Effector memory CD4-positive, alpha-beta T cell (primary cell): ENCODE measurements around the gene TEX22.
A peak's percentile ranks its signal among the peaks of the same experiment; 100 is the strongest.

Experiments used
- DNase-seq, 3 donors: peaks; one replicate each; pipeline ENCODE4 v3.0.0-alpha.2; 2020
- H3K27ac ChIP-seq: 2 replicates; pipeline ENCODE4 v1.7.0; 2013; ENCODE audit warnings: mild to moderate bottlenecking, low read length, moderate library complexity; ENCODE audit not compliant: insufficient read depth, poor library complexity, severe bottlenecking
- H3K27me3 ChIP-seq: replicated peaks from 2 replicates; pipeline ENCODE4 v1.7.0; 2013; ENCODE audit warnings: mild to moderate bottlenecking, low read length; ENCODE audit not compliant: insufficient read depth, control insufficient read depth, poor library complexity, severe bottlenecking
- H3K36me3 ChIP-seq: 2 replicates; pipeline ENCODE4 v1.7.0; 2013; ENCODE audit warnings: mild to moderate bottlenecking, low read length, moderate library complexity; ENCODE audit not compliant: control insufficient read depth, insufficient read depth
- H3K4me1 ChIP-seq: 2 replicates; pipeline ENCODE4 v1.7.0; 2013; ENCODE audit warnings: low read length, mild to moderate bottlenecking; ENCODE audit not compliant: control insufficient read depth, insufficient read depth, poor library complexity, severe bottlenecking
- H3K4me3 ChIP-seq: 2 replicates; pipeline ENCODE4 v1.7.0; 2013; ENCODE audit warnings: low read length, low read depth, mild to moderate bottlenecking; ENCODE audit not compliant: insufficient read depth, poor library complexity, severe bottlenecking
- H3K9me3 ChIP-seq: 2 replicates; pipeline ENCODE4 v1.7.0; 2013; ENCODE audit warnings: mild to moderate bottlenecking, low read length, moderate library complexity; ENCODE audit not compliant: control insufficient read depth

Gene TEX22

DNA sequence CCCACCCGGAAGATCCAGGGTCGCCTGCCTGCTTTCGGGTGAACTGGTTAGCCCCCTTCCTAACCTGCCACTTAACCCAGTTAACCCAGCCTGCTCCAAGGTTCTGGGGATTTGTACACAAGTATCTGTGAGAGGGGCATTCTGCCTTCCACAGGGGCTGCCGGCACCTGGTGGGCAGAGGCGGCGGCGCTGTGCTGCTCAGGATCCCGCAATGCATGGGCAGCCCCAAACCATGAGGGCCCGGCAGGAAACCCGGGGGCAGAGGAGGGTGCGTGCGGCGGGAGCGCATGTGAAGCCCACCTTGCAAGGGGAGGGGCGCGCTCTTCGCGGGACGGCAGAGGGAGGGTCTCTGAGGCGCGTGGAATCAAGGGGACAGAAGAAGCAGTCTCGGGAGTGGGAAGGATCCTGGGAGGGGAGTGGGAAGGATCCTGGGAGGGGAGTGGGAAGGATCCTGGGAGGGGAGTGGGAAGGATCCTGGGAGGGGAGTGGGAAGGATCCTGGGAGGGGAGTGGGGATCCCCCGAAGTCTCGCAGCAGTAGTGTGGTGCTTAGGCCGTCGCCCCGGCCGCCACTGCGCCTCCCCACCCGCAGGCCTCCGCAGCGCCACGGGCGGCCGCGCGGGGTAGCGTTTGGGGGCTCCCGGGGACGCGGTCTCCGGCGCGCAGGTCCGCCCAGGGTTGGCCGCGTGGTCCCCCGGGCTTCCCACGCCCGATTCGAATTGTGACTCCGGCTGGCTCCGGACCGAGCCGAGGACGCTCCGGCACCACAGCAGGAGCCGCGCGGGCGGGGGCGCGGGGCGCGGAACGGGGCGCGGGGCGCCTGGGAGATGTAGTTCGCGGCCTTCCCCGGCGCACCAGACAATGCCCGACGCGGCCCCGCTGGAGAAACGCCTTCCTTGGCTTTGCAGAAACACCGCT, 16.4 kb downstream of the TEX22 start:
- H3K27ac ChIP-seq = no peak overlapping the region

DNA sequence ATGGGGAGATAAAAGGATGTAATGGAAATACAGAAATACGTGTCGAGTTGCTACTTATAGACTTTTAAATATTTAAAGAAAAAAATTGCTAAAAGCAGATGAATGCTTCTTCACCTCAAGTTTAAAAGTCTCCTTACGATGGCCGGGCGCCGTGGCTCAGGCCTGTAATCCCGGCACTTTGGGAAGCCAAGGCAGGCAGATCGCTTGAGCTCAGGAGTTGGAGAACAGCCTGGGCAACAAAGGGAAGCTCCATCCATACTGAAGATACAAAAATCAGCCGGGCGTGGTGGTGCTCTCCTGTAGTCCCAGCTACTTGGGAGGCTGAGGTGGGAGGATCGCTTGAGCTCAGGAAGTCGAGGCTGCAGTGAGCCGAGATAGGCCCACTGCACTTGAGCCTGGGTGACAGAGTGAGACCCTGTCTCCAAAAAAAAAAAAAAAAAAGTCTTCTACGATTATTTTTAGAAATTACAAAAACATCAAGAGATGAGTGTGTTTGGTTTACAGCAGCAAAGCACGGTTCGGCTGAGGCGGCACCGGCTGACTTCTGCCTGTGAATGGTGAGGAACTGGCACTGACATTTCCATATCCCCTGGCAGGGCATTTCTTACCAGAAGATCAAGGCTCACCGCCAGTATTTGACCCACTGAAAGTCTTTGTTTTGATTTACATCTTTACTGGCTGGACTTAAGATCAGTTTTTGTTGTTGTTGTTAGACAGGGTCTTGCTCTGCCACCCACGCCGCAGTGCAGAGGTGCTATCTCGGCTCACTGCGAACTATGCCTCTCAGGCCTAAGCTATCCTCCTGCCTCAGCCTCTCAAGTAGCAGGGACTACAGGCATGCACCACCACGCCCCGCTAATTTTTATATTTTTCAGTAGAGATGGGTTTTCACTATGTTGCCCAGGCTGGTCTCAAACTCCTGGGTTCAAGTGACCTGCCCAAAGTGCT, 17.4 kb downstream of the TEX22 start:
- peaks cover 14% of the 10 kb centered on the region for H3K27me3 ChIP-seq
- H3K4me1 ChIP-seq = peaks cover 19% of the 10 kb centered on the region
- H3K9me3 ChIP-seq = no peaks in the 10 kb centered on the region
- no peak overlapping the region for H3K27ac ChIP-seq
- no peak for DNase-seq
- H3K4me3 ChIP-seq = no peak overlapping the region
- H3K36me3 ChIP-seq = no peaks in the 10 kb centered on the region

More for the DNA sequence above, 16.4 kb downstream of the TEX22 start:
- H3K4me3 ChIP-seq = peak overlapping the region; percentile 62
- H3K4me1 ChIP-seq = peaks cover 14% of the 10 kb centered on the region
- H3K36me3 ChIP-seq = no peaks in the 10 kb centered on the region
- H3K9me3 ChIP-seq = no peaks in the 10 kb centered on the region
- DNase-seq = peak; percentile 27 to 42 (median 36)
- peaks cover 17% of the 10 kb centered on the region for H3K27me3 ChIP-seq

DNA sequence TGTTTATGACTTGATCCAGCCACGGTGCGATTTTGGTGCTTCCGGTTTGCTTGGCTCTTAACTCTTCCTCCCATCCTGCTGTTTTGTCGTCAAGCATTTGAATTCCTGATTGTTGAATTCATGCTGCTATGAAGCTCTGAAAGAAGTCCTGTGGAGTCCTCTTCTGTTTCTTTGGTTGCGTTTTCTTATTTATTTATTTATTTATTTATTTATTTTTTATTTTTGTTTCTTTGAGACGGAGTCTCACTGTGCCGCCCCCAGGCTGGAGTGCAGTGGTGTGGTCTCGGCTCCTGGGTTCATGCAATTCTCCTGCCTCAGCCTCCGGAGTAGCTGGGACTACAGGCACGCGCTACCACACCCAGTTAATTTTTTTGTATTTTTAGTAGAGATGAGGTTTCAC, 18.3 kb downstream of the TEX22 start:
- Histone ChIP-seq H3K27me3 (peaks cover 8% of the 10 kb centered on the region), H3K4me3 (no peak overlapping the region), H3K27ac (no peak overlapping the region), H3K4me1 (peaks cover 24% of the 10 kb centered on the region), H3K36me3 (no peaks in the 10 kb centered on the region), H3K9me3 (no peaks in the 10 kb centered on the region)
- DNase-seq = no peak

DNA sequence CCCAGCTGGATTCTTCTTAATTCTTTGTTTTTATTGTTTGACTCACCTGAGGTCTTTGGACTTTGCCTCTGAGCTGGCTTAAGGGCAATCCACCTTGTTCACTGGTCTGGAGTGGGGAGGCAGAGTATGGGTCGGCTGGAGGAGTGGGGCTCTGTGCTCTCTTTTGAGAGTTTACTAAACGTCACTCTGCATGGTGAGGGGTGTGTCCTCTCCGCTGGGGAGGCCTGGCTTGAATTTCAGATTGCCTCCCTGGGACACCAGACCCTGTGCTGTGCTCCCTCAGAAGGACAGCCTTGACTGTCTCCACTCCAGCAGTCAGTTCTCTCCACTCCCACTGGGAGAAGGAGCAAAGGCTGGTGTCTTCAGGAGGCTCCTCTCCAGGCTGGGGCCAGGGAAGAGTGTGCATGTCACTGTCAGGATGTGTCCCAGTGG, 19.4 kb downstream of the TEX22 start:
- DNase-seq = no peak
- Histone ChIP-seq H3K36me3 (no peaks in the 10 kb centered on the region), H3K27me3 (no peaks in the 10 kb centered on the region), H3K4me3 (no peak overlapping the region), H3K9me3 (no peaks in the 10 kb centered on the region), H3K4me1 (peaks cover 29% of the 10 kb centered on the region), H3K27ac (no peak overlapping the region)

DNA sequence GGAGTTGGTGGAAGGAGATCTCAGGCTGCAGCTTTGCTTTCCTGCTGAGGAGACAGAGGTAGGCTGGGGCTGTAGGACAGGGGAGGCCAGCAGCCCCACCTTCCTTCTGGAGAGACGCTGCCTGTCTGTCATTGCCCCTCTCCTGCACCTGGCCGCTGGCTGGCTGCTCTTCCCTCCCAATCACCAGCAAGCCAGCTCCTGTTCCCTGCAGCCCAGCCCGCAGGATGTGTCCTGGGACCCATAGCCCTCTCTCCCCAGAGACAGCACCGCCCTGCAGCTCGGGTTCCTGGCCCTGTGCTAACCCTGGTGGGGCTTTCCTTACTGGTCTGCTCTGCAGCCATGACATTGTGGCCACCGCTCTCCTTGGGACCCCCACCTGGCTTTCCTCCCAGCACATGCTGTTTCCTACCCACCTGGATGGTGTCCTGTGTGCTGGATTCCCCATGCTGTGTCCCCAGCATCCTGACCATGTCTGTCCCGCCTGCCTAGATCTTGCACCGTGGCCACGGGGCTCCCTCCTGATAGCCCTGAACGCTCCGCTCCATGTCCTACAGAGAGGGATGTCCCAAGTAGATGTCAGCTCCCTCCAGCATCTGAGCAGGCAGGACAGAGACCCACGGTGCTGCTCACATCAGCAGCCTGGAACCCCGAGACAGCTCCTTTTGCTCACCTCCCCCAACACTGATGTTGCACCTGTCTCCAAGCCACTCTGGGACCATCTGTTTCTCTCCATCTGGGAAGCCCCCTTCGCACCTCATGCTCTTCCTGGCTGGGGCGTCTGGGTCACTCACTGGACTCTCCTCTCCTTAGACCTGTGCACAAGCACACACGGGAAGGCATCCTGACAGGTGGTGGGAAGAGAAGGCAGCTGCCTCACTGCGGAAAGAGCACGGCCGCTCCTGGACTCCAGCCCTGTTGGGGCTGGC, 20.2 kb downstream of the TEX22 start:
- peaks cover 29% of the 10 kb centered on the region for H3K4me1 ChIP-seq
- H3K27me3 ChIP-seq = no peaks in the 10 kb centered on the region

DNA sequence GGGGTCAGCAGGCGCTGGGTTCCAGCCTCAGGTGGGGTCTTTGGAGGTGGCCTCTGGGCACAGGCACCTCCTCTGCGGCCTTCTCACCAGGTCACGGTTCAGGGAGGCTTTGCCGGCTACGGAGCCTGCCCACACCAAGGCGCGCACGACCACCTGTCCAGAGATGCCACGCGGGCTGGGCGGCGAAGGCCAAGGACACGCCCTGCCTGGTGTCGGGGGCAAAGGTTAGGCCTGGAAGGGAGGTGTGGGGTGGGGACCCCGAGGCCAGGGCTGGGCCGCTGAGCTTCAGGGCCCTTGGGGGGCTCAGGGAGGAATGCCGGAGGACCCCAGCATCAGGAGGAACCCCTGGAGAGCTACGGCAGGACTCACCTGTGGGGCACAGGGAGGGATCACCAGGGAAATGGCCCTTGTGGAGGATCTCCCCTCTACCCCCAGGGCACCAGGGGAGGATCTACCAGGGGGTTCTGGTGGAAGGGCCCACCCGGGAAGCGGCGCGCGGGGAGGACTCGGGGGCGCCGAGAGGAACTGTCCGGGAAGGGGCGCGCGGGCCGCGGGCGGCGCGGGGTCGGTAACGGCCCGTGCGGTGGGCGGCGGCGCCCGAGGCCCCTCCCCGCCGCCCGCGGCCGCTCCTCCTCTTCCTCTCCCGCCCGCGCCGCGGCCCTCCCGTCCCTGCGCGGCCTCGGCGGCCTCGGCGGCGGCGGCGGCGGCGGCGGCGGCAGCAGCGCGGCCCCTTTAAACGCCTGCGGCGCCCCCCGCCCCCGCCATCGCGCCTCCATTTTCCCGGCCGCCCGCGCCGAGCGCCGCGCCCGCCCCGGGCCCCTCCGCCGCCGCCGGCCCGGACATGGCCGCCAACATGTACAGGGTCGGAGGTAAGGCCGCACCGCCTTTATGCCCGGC, 21.1 kb downstream of the TEX22 start, which contains the start of gene MTA1:
TSS of gene MTA1 (plus strand) at position 633 of the 897 bp plus-strand sequence. CDS start at position 842, 209 bp downstream.
- H3K4me1 ChIP-seq = peaks cover 27% of the 10 kb centered on the region
- peak within 1 kb of the TSS; percentile 51 for H3K27ac ChIP-seq
- H3K27me3 ChIP-seq = no peaks in the 10 kb centered on the region
- DNase-seq = peak; percentile 20 to 34 (median 23)
- no peaks in the 10 kb centered on the region for H3K36me3 ChIP-seq
- H3K9me3 ChIP-seq = no peaks in the 10 kb centered on the region
- peak within 1 kb of the TSS; percentile 72 for H3K4me3 ChIP-seq

More for the DNA sequence above, 20.2 kb downstream of the TEX22 start:
- Histone ChIP-seq H3K36me3 (no peaks in the 10 kb centered on the region), H3K27ac (no peak overlapping the region), H3K9me3 (no peaks in the 10 kb centered on the region), H3K4me3 (no peak overlapping the region)
- no peak for DNase-seq

DNA sequence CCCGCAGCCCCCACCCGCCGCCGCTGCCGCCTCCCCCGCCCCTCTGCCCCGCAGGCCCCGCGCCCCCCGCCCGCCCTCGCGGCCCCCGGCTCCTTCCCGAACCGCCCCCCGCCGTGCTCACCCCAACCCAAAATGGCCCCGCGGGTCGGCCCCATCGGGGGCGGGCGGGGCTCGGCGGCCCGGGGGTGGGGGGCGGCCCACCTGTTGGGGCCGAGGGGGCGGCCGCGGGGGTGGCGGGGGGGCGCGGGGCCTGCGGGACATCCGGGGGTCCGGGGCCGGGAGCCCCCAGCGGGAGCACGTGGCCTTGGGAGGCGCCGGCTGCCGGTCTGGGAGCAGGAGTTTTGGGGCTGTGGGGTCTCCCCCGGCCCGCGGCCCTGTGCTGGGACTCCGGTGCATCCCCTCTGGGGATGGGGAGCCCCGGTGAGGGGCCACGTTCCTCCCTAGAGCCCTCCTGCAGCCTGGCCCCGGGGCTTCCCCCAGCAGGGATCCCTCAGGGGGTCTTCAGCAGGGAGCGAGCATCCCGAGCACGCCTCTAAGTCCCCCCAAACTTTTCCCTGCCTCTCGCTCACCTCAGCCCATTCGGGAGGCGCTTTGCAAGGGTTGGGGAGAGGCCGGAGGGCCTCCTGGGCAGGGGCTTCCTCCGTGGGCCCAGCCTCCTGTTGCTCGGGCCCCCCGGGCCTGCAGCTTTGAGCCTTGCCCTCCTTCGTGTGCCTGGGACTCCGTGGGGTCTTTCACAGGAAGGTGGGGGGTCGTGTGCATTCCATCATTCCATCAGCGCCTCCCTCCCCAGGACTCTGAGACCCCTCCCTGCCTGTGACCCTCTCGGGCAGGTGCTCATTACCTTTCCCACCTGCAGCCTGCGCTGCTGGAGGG, 22.0 kb downstream of the TEX22 start:
- H3K36me3 ChIP-seq = no peaks in the 10 kb centered on the region
- peaks cover 24% of the 10 kb centered on the region for H3K4me1 ChIP-seq
- no peaks in the 10 kb centered on the region for H3K9me3 ChIP-seq
- H3K27me3 ChIP-seq = no peaks in the 10 kb centered on the region
- no peak for DNase-seq
- H3K27ac ChIP-seq = peak overlapping the region; percentile 31
- H3K4me3 ChIP-seq = peak overlapping the region; percentile 72

DNA sequence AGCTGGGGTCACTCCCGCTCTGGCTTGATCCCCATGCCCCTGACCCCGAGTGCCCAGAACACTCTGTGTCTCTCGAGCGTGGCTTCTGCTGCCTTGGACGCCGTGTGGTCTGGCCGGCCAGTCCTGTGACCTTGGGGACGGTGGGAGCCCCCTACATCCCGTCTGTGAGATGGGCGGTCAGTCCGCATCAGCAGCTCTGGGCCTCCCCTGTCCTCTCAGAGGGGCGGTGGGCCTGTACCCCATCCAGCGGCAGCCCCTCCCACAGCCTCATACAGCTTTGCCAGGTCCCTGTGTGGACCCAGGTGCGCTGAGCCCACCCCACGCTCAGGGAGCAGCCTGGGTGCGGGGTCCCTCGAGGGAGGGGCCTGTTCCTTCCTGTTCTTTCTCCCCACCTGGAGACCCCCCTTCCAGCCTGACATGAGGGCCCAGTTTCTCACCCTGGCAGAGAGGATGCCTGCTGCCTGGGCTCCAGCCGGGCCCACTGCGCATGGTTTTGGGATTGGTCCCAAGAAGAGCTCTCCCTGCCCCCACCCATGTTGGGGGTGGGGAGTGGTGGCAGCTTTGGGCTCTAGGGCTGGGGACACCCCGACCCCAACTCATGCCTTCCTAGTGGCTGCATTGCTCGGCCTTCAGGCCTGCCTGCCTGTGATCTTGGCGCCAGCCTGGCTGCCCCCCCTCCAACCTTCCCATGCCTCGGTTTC, 22.8 kb downstream of the TEX22 start:
- H3K27ac ChIP-seq = peak overlapping the region; percentile 31
- no peak for DNase-seq
- no peaks in the 10 kb centered on the region for H3K27me3 ChIP-seq
- H3K36me3 ChIP-seq = no peaks in the 10 kb centered on the region
- H3K4me3 ChIP-seq = peak overlapping the region; percentile 72
- H3K9me3 ChIP-seq = no peaks in the 10 kb centered on the region
- peaks cover 24% of the 10 kb centered on the region for H3K4me1 ChIP-seq
